HEK293 (cell line): ENCODE measurements around the gene NPAS2.

Experiments used
- ZNF510 ChIP-seq: fragments of 450-650 bp; formaldehyde crosslinking; IDR thresholded peaks from 2 replicates; pipeline ENCODE4 v1.5.1; 2018; ENCODE audit warnings: mild to moderate bottlenecking, missing genetic modification characterization, missing biosample characterization; ENCODE audit not compliant: insufficient replicate concordance
- TF ChIP-seq, protein P1 (sequence below): fragments of 450-650 bp; formaldehyde crosslinking; IDR thresholded peaks from 2 replicates; pipeline ENCODE4 v1.5.1; 2017; ENCODE audit warnings: missing biosample characterization, missing genetic modification characterization

DNA sequence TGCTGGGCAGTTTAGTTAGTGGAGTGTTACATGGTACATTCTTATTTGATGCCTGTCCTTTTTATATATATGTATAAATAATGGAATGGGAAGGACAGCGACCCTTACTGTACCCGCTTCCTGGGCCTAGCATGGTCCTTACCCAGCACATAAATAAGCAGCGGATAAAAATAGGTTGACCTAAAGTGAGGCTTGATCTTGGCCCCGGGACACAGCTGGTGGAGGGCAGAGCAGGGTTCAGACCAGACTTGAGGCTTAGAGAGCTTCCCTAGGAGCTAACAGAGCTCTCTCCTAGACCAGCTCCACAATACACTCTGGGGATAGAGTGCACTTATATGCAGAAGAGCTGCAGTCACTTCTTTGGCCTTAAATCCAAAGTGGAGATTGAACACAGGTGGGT lies 135.3 kb downstream of the NPAS2 start:
- TF ChIP-seq ZNF510: no peak
- TF ChIP-seq, protein P1, sequence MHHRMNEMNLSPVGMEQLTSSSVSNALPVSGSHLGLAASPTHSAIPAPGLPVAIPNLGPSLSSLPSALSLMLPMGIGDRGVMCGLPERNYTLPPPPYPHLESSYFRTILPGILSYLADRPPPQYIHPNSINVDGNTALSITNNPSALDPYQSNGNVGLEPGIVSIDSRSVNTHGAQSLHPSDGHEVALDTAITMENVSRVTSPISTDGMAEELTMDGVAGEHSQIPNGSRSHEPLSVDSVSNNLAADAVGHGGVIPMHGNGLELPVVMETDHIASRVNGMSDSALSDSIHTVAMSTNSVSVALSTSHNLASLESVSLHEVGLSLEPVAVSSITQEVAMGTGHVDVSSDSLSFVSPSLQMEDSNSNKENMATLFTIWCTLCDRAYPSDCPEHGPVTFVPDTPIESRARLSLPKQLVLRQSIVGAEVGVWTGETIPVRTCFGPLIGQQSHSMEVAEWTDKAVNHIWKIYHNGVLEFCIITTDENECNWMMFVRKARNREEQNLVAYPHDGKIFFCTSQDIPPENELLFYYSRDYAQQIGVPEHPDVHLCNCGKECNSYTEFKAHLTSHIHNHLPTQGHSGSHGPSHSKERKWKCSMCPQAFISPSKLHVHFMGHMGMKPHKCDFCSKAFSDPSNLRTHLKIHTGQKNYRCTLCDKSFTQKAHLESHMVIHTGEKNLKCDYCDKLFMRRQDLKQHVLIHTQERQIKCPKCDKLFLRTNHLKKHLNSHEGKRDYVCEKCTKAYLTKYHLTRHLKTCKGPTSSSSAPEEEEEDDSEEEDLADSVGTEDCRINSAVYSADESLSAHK (tag by site-specific recombination): no peak
